K562 (cell line): Measurements from ENCODE around the gene SH3BGR. TPM values are rescaled to one million over a fixed set of nuclear protein-coding genes. Genes with fewer than 3 reads are reported as not detected.
A peak's percentile ranks its signal among the peaks of the same experiment; 100 is the strongest.

Source experiments
- ARID2 ChIP-seq: fragments of 450-650 bp; IDR thresholded peaks from 2 replicates; pipeline ENCODE4 v1.6.1; 2017; ENCODE audit warnings: antibody characterized with exemption, mild to moderate bottlenecking
- CUX1 ChIP-seq: fragments of 200-800 bp; sonication (Bioruptor generic); IDR thresholded peaks from 2 replicates; pipeline ENCODE4 v1.6.1; 2016; ENCODE audit warnings: missing genetic modification characterization, missing compliant biosample characterization
- EP300 ChIP-seq: IDR thresholded peaks from 2 replicates; pipeline ENCODE4 v1.6.1; 2012; ENCODE audit warnings: low read length, improper control_type of control experiment
- FUS ChIP-seq: fragments of 200-400 bp; formaldehyde crosslinking; optimal IDR thresholded peaks from 2 replicates; pipeline ENCODE3; 2017; ENCODE audit warnings: low read depth, low read length
- GTF2A2 ChIP-seq: IDR thresholded peaks from 2 replicates; pipeline ENCODE4 v1.6.1; 2016; ENCODE audit warnings: mild to moderate bottlenecking, missing genetic modification characterization, missing compliant biosample characterization
- HOMEZ ChIP-seq: fragments of 250-450 bp; sonication (Bioruptor Pico); IDR thresholded peaks from 2 replicates; pipeline ENCODE4 v1.4.0; 2020; ENCODE audit warnings: mild to moderate bottlenecking, moderate library complexity
- MTF1 ChIP-seq: fragments of 250-450 bp; sonication (Bioruptor Pico); IDR thresholded peaks from 2 replicates; pipeline ENCODE4 v1.9.0; 2021; ENCODE audit warnings: moderate library complexity, mild to moderate bottlenecking, inconsistent platforms, borderline replicate concordance
- OTX1 ChIP-seq: fragments of 450-650 bp; formaldehyde crosslinking; IDR thresholded peaks from 2 replicates; pipeline ENCODE4 v1.4.0; 2022; ENCODE audit warnings: mild to moderate bottlenecking
- PHF21A ChIP-seq: fragments of 450-650 bp; IDR thresholded peaks from 2 replicates; pipeline ENCODE4 v1.6.1; 2017; ENCODE audit warnings: low read depth, borderline replicate concordance
- RFX1 ChIP-seq: fragments of 450-650 bp; IDR thresholded peaks from 2 replicates; pipeline ENCODE4 v1.6.1; 2016; ENCODE audit warnings: mild to moderate bottlenecking, moderate library complexity
- TBL1XR1 ChIP-seq, 2 experiments: IDR thresholded peaks; 2 replicates each; pipeline ENCODE4 v1.6.1; 2012; ENCODE audit warnings: improper control_type of control experiment in 2 of 2, low read length in 2 of 2, mild to moderate bottlenecking in 1 of 2
- TBP ChIP-seq: optimal IDR thresholded peaks from 2 replicates; pipeline ENCODE3; 2011; ENCODE audit warnings: low read depth, low read length, improper control_type of control experiment
- THRAP3 ChIP-seq: fragments of 450-650 bp; IDR thresholded peaks from 2 replicates; pipeline ENCODE4 v1.6.1; 2016; ENCODE audit warnings: mild to moderate bottlenecking, inconsistent platforms, borderline replicate concordance
- ZNF121 ChIP-seq: sonication (generic); formaldehyde crosslinking; conservative IDR thresholded peaks from 2 replicates; pipeline ENCODE4 v1.8.0; 2022; ENCODE audit warnings: missing genetic modification reagents
- ZNF143 ChIP-seq: sonication (generic); formaldehyde crosslinking; IDR thresholded peaks from 2 replicates; pipeline ENCODE4 v1.9.0; 2022; ENCODE audit warnings: mild to moderate bottlenecking, missing genetic modification reagents
- ZNF311 ChIP-seq: fragments of 250-450 bp; sonication (Bioruptor Pico); IDR thresholded peaks from 2 replicates; pipeline ENCODE4 v1.4.0; 2020; ENCODE audit warnings: mild to moderate bottlenecking, moderate library complexity
- ZNF79 ChIP-seq: fragments of 250-450 bp; sonication (Bioruptor Pico); IDR thresholded peaks from 2 replicates; pipeline ENCODE4 v1.4.0; 2020; ENCODE audit warnings: low read depth, mild to moderate bottlenecking, moderate library complexity
- polyA plus RNA-seq, 8 experiments: library from polyadenylated mRNA; depleted of rRNA in 4 of 8; stranded (reverse) in 5 of 8; unstranded in 3 of 8; fragments of >200 nt; fragmentation: Nextera tagmentation in 2 of 8; fragmentation: Illumina TruSeq in 1 of 8; extraction: Ambion mirVana in 2 of 8; extraction: Trizol in 1 of 8; gene quantifications; 2 replicates each; pipeline versions ENCODE4 v1.2.1 to v1.2.3, GENCODE V29; 2011 to 2014; ENCODE audit warnings: inconsistent platforms in 1 of 8, missing spikeins in 1 of 8
- total RNA-seq, 7 experiments: library from RNA; depleted of rRNA in 6 of 7; stranded (reverse); fragments of >200 nt in 6 of 7; fragmentation: Illumina TruSeq in 2 of 7; extraction: Trizol in 2 of 7; gene quantifications; 2 replicates each; pipeline versions ENCODE4 v1.2.1 to v1.2.3, GENCODE V29; 2011 to 2021; ENCODE audit warnings: low replicate concordance in 1 of 7
- TF ChIP-seq, protein P1 (sequence below): fragments of 450-650 bp; conservative IDR thresholded peaks from 2 replicates; pipeline ENCODE4 v1.6.1; 2016; ENCODE audit warnings: missing genetic modification characterization, low read depth, mild to moderate bottlenecking, control low read depth, missing compliant biosample characterization
- TF ChIP-seq, protein P2 (sequence below): sonication (generic); formaldehyde crosslinking; IDR thresholded peaks from 2 replicates; pipeline ENCODE4 v1.8.1; 2023; ENCODE audit warnings: mild to moderate bottlenecking, missing genetic modification reagents

The SH3BGR gene
- total and polyA plus RNA-seq, 9 of the 15 experiments (the other 6 are each of a cell fraction or from before 2014, with no cell fraction given): 6.6 to 42.9 (median 25.6) TPM

DNA sequence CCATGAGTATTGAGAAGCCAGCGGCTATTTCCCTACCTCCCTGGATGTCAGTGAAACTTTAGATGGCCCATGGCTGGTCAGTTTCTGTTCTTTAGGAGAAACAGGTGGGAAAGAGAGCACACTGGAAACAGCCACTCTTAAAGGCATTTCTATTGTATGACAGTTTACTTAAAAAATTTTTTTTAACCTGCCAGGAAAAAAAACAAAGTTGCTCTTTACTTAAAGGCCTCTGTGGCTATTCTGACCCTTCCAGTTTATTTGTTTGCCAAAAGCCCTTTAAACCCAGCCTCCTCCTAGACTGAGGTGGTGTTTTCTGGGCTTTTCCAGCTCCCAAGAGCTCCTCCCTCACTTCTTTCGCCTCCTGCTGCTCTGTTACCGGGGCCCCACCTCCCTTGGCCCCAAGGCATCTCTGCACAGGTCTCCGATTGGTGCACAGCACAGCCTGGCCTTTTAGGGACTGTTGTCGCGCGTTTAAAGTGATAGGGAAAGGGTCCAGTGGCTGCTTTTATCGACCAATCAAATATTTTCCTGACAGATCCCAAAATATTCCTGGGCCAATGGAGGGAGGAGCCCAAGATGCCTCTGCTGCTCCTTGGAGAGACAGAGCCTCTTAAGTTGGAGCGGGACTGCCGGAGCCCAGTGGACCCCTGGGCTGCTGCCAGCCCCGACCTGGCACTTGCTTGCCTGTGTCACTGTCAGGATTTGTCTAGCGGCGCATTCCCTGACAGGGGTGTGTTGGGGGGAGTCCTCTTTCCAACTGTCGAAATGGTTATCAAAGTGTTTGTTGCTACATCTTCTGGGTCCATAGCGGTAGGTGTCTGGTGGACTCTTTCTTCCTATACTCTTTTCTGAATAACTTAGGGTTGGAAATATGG lies at the start of gene SH3BGR (continued):
- TF ChIP-seq, protein P1, sequence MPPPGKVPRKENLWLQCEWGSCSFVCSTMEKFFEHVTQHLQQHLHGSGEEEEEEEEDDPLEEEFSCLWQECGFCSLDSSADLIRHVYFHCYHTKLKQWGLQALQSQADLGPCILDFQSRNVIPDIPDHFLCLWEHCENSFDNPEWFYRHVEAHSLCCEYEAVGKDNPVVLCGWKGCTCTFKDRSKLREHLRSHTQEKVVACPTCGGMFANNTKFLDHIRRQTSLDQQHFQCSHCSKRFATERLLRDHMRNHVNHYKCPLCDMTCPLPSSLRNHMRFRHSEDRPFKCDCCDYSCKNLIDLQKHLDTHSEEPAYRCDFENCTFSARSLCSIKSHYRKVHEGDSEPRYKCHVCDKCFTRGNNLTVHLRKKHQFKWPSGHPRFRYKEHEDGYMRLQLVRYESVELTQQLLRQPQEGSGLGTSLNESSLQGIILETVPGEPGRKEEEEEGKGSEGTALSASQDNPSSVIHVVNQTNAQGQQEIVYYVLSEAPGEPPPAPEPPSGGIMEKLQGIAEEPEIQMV (tag): no peak
- TF ChIP-seq, protein P2, sequence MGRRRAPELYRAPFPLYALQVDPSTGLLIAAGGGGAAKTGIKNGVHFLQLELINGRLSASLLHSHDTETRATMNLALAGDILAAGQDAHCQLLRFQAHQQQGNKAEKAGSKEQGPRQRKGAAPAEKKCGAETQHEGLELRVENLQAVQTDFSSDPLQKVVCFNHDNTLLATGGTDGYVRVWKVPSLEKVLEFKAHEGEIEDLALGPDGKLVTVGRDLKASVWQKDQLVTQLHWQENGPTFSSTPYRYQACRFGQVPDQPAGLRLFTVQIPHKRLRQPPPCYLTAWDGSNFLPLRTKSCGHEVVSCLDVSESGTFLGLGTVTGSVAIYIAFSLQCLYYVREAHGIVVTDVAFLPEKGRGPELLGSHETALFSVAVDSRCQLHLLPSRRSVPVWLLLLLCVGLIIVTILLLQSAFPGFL (CRISPR knock-in tag): no peak
- TF ChIP-seq GTF2A2 (no peak), ARID2 (no peak), ZNF121 (CRISPR knock-in tag) (no peak), PHF21A (no peak), THRAP3 (no peak), HOMEZ (no peak), MTF1 (CRISPR knock-in tag) (no peak), EP300 (no peak; the same call in 1 of the 2 replicates), FUS (no peak), OTX1 (0 out of 2 replicates have a peak, but pooled peaks have one; percentile 6), TBL1XR1 (IDR thresholded peaks at IDR 0.05; ENCODE audit: low read length in 2 of 2) (no peak), RFX1 (no peak), ZNF79 (CRISPR knock-in tag) (0 out of 2 replicates have a peak, but pooled peaks have one; percentile 13), ZNF143 (CRISPR knock-in tag) (no peak), ZNF311 (CRISPR knock-in tag) (no peak), TBP (no peak), CUX1 (peak; percentile 36; the same call in 1 of the 2 replicates)
